ENCODE results near the gene KLHL3. TPM values are rescaled to one million over a fixed set of nuclear protein-coding genes. Genes with fewer than 3 reads are reported as not detected.

Gene KLHL3
- total RNA-seq, 4 donors from 2014 or later: 22.5 to 35.7 (median 27.5) TPM

GRCh38 chr5:137708796-137709559 is 26.9 kb downstream of the KLHL3 start:
- Histone ChIP-seq H3K27me3 (no peaks in the 10 kb centered on the region), H3K9me3 (peaks cover 0 to 11% (median 0%) of the 10 kb centered on the region in 4 donors), H3K4me1 (no peaks in the 10 kb centered on the region), H3K27ac (no peak overlapping the region), H3K4me3 (no peak overlapping the region), H3K36me3 (peaks cover 0 to 52% (median 0%) of the 10 kb centered on the region in 3 donors)
- TF ChIP-seq, protein P1, sequence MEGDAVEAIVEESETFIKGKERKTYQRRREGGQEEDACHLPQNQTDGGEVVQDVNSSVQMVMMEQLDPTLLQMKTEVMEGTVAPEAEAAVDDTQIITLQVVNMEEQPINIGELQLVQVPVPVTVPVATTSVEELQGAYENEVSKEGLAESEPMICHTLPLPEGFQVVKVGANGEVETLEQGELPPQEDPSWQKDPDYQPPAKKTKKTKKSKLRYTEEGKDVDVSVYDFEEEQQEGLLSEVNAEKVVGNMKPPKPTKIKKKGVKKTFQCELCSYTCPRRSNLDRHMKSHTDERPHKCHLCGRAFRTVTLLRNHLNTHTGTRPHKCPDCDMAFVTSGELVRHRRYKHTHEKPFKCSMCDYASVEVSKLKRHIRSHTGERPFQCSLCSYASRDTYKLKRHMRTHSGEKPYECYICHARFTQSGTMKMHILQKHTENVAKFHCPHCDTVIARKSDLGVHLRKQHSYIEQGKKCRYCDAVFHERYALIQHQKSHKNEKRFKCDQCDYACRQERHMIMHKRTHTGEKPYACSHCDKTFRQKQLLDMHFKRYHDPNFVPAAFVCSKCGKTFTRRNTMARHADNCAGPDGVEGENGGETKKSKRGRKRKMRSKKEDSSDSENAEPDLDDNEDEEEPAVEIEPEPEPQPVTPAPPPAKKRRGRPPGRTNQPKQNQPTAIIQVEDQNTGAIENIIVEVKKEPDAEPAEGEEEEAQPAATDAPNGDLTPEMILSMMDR (IDR thresholded peaks at IDR 0.05): no peak
- TF ChIP-seq EP300 (IDR thresholded peaks at IDR 0.05): no peak
- TF ChIP-seq POLR2A (IDR thresholded peaks at IDR 0.05): no peak
- DNase-seq (ENCODE audit: low spot score in 2 of 2): no peak
- 94 to 95% methylated on average over 3 of the region's 3 CpGs for WGBS, 2 donors

GRCh38 chr5:137708062-137708461 is 27.8 kb downstream of the KLHL3 start:
- H3K36me3 ChIP-seq: peaks cover 0 to 48% (median 0%) of the 10 kb centered on the region in 3 donors
- 90 to 94% methylated on average over 1 of the region's 1 CpG for WGBS, 2 donors
- no peak for TF ChIP-seq POLR2A (IDR thresholded peaks at IDR 0.05)
- TF ChIP-seq EP300 (IDR thresholded peaks at IDR 0.05): no peak
- TF ChIP-seq, protein P1 (IDR thresholded peaks at IDR 0.05): no peak

DNA sequence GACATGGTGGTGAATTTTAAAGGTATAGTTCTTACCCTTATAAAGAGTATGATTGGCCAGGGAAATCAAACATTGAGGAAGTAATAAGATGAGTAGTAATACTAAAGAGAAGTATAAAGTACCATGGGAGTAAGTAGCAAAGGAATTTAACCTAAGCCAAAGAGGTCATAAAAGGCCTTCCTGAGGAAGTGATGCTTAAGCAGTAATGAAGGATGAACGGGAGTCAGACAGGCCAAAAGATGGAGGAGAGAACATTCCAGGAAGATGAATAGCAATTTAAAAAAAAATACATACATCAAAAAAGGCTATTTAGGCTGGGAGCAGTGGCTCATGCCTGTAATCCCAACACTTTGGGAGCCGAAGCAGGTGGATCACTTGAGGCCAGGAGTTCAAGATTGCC is 29.0 kb downstream of the KLHL3 start:
- Histone ChIP-seq H3K36me3 (peaks cover 0 to 49% (median 0%) of the 10 kb centered on the region in 3 donors), H3K4me1 (no peaks in the 10 kb centered on the region), H3K27me3 (no peaks in the 10 kb centered on the region), H3K4me3 (no peak overlapping the region), H3K27ac (no peak overlapping the region), H3K9me3 (no peaks in the 10 kb centered on the region)
- DNase-seq (ENCODE audit: low spot score in 2 of 2): no peak
- 66 to 81% methylated on average over 2 of the region's 2 CpGs for WGBS, 2 donors
- TF ChIP-seq EP300 (IDR thresholded peaks at IDR 0.05) (no peak), POLR2A (IDR thresholded peaks at IDR 0.05) (no peak)
- TF ChIP-seq, protein P1 (IDR thresholded peaks at IDR 0.05): no peak

More at GRCh38 chr5:137708062-137708461, 27.8 kb downstream of the KLHL3 start:
- no peaks in the 10 kb centered on the region for H3K4me1 ChIP-seq
- H3K27ac ChIP-seq: no peak overlapping the region
- H3K9me3 ChIP-seq: peaks cover 0 to 2% (median 0%) of the 10 kb centered on the region in 4 donors
- no peaks in the 10 kb centered on the region for H3K27me3 ChIP-seq
- DNase-seq (ENCODE audit: low spot score in 2 of 2): no peak
- no peak overlapping the region for H3K4me3 ChIP-seq

DNA sequence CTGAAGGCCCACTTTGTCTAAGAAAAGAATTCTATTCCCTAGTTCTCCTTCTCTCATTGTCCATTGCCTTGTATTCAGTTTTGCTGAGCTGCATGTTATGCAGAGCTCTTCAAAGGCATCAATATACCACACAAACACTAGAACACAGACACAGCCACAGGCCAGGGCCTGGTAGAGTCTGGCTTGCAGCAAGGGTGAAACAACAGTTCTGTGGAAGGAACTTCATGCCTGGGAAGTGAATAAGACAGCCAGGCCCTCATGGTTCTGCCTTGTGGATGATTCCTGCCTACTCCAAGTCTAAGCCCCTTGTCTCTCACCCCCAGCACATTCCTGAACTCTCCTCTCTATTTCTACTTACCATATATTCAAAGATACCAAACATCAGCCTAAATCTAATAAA is 30.8 kb downstream of the KLHL3 start:
- Histone ChIP-seq H3K4me3 (no peak overlapping the region), H3K36me3 (peaks cover 0 to 49% (median 0%) of the 10 kb centered on the region in 3 donors), H3K27me3 (no peaks in the 10 kb centered on the region), H3K4me1 (peaks cover 0 to 3% (median 0%) of the 10 kb centered on the region in 4 donors), H3K27ac (peak overlapping the region in 1 of 4 donors; percentile 48), H3K9me3 (no peaks in the 10 kb centered on the region)
- no peak for TF ChIP-seq EP300 (IDR thresholded peaks at IDR 0.05)
- TF ChIP-seq, protein P1 (IDR thresholded peaks at IDR 0.05): no peak
- no peak for TF ChIP-seq POLR2A (IDR thresholded peaks at IDR 0.05)
- no peak for DNase-seq (ENCODE audit: low spot score in 2 of 2)

DNA sequence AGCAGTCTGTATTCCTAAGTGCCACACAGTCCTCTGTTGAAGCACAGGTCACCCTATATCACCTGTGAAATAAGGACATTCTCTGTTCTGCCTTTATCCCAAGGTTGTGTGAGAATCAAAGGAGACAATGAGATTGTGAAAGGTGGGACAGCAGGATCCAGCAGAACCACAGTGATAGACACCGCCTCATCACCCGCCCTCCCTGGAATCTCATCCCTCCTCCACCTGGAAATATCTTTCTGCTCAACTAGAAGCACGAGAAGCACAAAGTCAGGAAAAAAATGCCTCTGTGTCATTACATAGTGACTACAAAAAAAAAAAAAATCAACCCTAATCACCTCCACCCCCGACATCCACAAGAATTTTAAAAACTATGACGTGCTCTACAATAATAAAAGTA is 32.3 kb downstream of the KLHL3 start:
- Histone ChIP-seq H3K27me3 (no peaks in the 10 kb centered on the region), H3K4me1 (peaks cover 0 to 16% (median 5%) of the 10 kb centered on the region in 4 donors), H3K36me3 (peaks cover 0 to 36% (median 0%) of the 10 kb centered on the region in 3 donors), H3K27ac (no peak overlapping the region), H3K9me3 (no peaks in the 10 kb centered on the region), H3K4me3 (no peak overlapping the region)
- TF ChIP-seq, protein P1 (IDR thresholded peaks at IDR 0.05): no peak
- no peak for TF ChIP-seq POLR2A (IDR thresholded peaks at IDR 0.05)
- TF ChIP-seq EP300 (IDR thresholded peaks at IDR 0.05): no peak
- WGBS, 2 donors: 87 to 90% methylated on average over 5 of the region's 5 CpGs
- no peak for DNase-seq (ENCODE audit: low spot score in 2 of 2)
